ENCODE data around the gene COQ6.
A peak's percentile ranks its signal among the peaks of the same experiment; 100 is the strongest.
"Not testable (repeated sequence)": the region's sequence is repeated elsewhere in the genome, so short reads cannot be mapped to it uniquely, and the experiment has no call there.

The COQ6 gene

GRCh38 chr14:73949752-73950734, at the start of gene COQ6, which contains the start of gene FAM161B:
Gene COQ6 (plus strand): TSS chr14:73950302. CDS start chr14:73950333, 31 bp downstream.
Gene FAM161B (minus strand): TSS chr14:73950094. CDS start chr14:73950026, 68 bp downstream.
- DNase-seq: peak; percentile 95

- DNase-seq: no peak
These were observed 47.1 kb upstream of the COQ6 start for GRCh38 chr14:73903028-73903427.

GRCh38 chr14:73909681-73910080, 40.4 kb upstream of the COQ6 start:
- DNase-seq: no peak

GRCh38 chr14:73913256-73913655, 36.8 kb upstream of the COQ6 start:
- no peak for DNase-seq

GRCh38 chr14:73916324-73916723, 33.8 kb upstream of the COQ6 start:
- no peak for DNase-seq

GRCh38 chr14:73919457-73919856, 30.6 kb upstream of the COQ6 start:
- DNase-seq: not testable (repeated sequence)

- DNase-seq: no peak
These were observed 25.8 kb upstream of the COQ6 start for GRCh38 chr14:73924337-73924736.

- DNase-seq: no peak
These were observed 14.4 kb upstream of the COQ6 start for GRCh38 chr14:73935666-73936065.

- no peak for DNase-seq
These were observed 13.6 kb upstream of the COQ6 start for GRCh38 chr14:73936548-73936947.

- no peak for DNase-seq
These were observed 13.1 kb upstream of the COQ6 start for GRCh38 chr14:73937012-73937411.

GRCh38 chr14:73942180-73942579, 7.9 kb upstream of the COQ6 start:
- no peak for DNase-seq

- no peak for DNase-seq
These were observed 7.0 kb upstream of the COQ6 start for GRCh38 chr14:73943083-73943482.

GRCh38 chr14:73944432-73945158, 5.5 kb upstream of the COQ6 start:
- DNase-seq: no peak

GRCh38 chr14:73945159-73945670, 4.9 kb upstream of the COQ6 start:
- DNase-seq: no peak

GRCh38 chr14:73953731-73954130, 3.6 kb downstream of the COQ6 start:
- DNase-seq: no peak

- DNase-seq: no peak
These were observed 5.6 kb downstream of the COQ6 start for GRCh38 chr14:73955674-73956073.

GRCh38 chr14:73958591-73958990, 8.5 kb downstream of the COQ6 start:
- DNase-seq: no peak

GRCh38 chr14:73961192-73961591, 11.1 kb downstream of the COQ6 start:
- DNase-seq: no peak

GRCh38 chr14:73965216-73965615, 15.1 kb downstream of the COQ6 start:
- DNase-seq: no peak

GRCh38 chr14:73968885-73969284, 18.8 kb downstream of the COQ6 start:
- DNase-seq: no peak

- DNase-seq: no peak
These were observed 23.4 kb downstream of the COQ6 start for GRCh38 chr14:73973497-73973896.

GRCh38 chr14:73976125-73976524, 26.0 kb downstream of the COQ6 start:
- DNase-seq: no peak

- DNase-seq: no peak
These were observed 27.8 kb downstream of the COQ6 start for GRCh38 chr14:73977896-73978295.

- no peak for DNase-seq
These were observed 38.0 kb downstream of the COQ6 start for GRCh38 chr14:73988065-73988464.

All from activated CD4-positive, alpha-beta T cell treated with anti-CD3 and anti-CD28 coated beads for 48 hours (primary cell).